HepG2 (cell line): ENCODE data around the gene VSIG10L. TPM values are rescaled to one million over a fixed set of nuclear protein-coding genes. Genes with fewer than 3 reads are reported as not detected.

Source experiments
- CEBPZ ChIP-seq: IDR thresholded peaks from 2 replicates; pipeline ENCODE4 v1.6.1; 2012; ENCODE audit warnings: low read length, improper control_type of control experiment
- CERS6 ChIP-seq: sonication (generic); formaldehyde crosslinking; IDR thresholded peaks from 2 replicates; pipeline ENCODE4 v1.5.0; 2020; ENCODE audit warnings: missing genetic modification reagents
- HIVEP1 ChIP-seq: sonication (generic); formaldehyde crosslinking; IDR thresholded peaks from 2 replicates; pipeline ENCODE4 v1.4.0; 2020; ENCODE audit warnings: mild to moderate bottlenecking, missing genetic modification reagents
- HNF4A ChIP-seq: sonication (generic); formaldehyde crosslinking; IDR thresholded peaks from 2 replicates; pipeline ENCODE4 v1.4.0; 2020; ENCODE audit warnings: missing genetic modification reagents
- KLF6 ChIP-seq: IDR thresholded peaks from 2 replicates; pipeline ENCODE4 v1.8.0; 2016; ENCODE audit warnings: missing biosample characterization, missing genetic modification reagents
- MATR3 ChIP-seq: sonication (generic); formaldehyde crosslinking; IDR thresholded peaks from 2 replicates; pipeline ENCODE4 v1.4.0; 2020; ENCODE audit warnings: missing genetic modification reagents
- MLX ChIP-seq: IDR thresholded peaks from 2 replicates; pipeline ENCODE4 v1.6.1; 2016
- MXD3 ChIP-seq: IDR thresholded peaks from 2 replicates; pipeline ENCODE4 v1.6.1; 2016; ENCODE audit warnings: mild to moderate bottlenecking, missing biosample characterization, missing genetic modification reagents
- PCBP1 ChIP-seq: fragments of 200-400 bp; formaldehyde crosslinking; IDR thresholded peaks from 2 replicates; pipeline ENCODE4 v1.6.1; 2017; ENCODE audit warnings: mild to moderate bottlenecking, low read depth, low read length, borderline replicate concordance
- SRF ChIP-seq: IDR thresholded peaks from 2 replicates; pipeline ENCODE4 v1.6.1; 2011; ENCODE audit warnings: mild to moderate bottlenecking, low read depth, low read length, moderate library complexity
- TGIF2 ChIP-seq: IDR thresholded peaks from 2 replicates; pipeline ENCODE4 v1.6.1; 2016; ENCODE audit warnings: control low read depth, missing compliant biosample characterization
- ZNF160 ChIP-seq: sonication (generic); formaldehyde crosslinking; IDR thresholded peaks from 2 replicates; pipeline ENCODE4 v1.8.0; 2022; ENCODE audit warnings: mild to moderate bottlenecking, inconsistent platforms, missing genetic modification reagents
- ZNF232 ChIP-seq: sonication (generic); formaldehyde crosslinking; IDR thresholded peaks from 2 replicates; pipeline ENCODE4 v1.4.0; 2020; ENCODE audit warnings: missing genetic modification reagents, borderline replicate concordance
- ZNF3 ChIP-seq: IDR thresholded peaks from 2 replicates; pipeline ENCODE4 v1.7.0; 2017; ENCODE audit warnings: inconsistent platforms
- ZNF33B ChIP-seq: sonication (generic); formaldehyde crosslinking; IDR thresholded peaks from 2 replicates; pipeline ENCODE4 v1.5.1; 2020; ENCODE audit warnings: mild to moderate bottlenecking, missing genetic modification reagents
- ZNF484 ChIP-seq: sonication (generic); formaldehyde crosslinking; IDR thresholded peaks from 2 replicates; pipeline ENCODE4 v1.5.1; 2020; ENCODE audit warnings: mild to moderate bottlenecking, low read depth, missing genetic modification reagents, borderline replicate concordance
- ZNF704 ChIP-seq: sonication (generic); formaldehyde crosslinking; IDR thresholded peaks from 2 replicates; pipeline ENCODE4 v1.8.1; 2023; ENCODE audit warnings: mild to moderate bottlenecking, inconsistent platforms, moderate library complexity, missing genetic modification reagents, borderline replicate concordance
- ZNF780A ChIP-seq: sonication (generic); formaldehyde crosslinking; IDR thresholded peaks from 2 replicates; pipeline ENCODE4 v1.8.0; 2022; ENCODE audit warnings: mild to moderate bottlenecking, missing genetic modification reagents, moderate library complexity
- ZSCAN25 ChIP-seq: sonication (generic); formaldehyde crosslinking; IDR thresholded peaks from 2 replicates; pipeline ENCODE4 v1.8.0; 2022; ENCODE audit warnings: mild to moderate bottlenecking, missing genetic modification reagents
- polyA plus RNA-seq, 8 experiments: library from polyadenylated mRNA; depleted of rRNA in 3 of 8; stranded (reverse) in 7 of 8; unstranded in 1 of 8; fragments of >200 nt; fragmentation: Illumina TruSeq in 4 of 8; extraction: Trizol in 4 of 8; gene quantifications; 2 replicates each; pipeline versions ENCODE4 v1.2.1 to v1.2.3, GENCODE V29; 2011 to 2016; ENCODE audit warnings: low read depth in 4 of 8, missing spikeins in 1 of 8, mixed read lengths in 1 of 8; ENCODE audit not compliant: insufficient read depth in 1 of 8
- total RNA-seq, 5 experiments: library from RNA; depleted of rRNA; stranded (reverse); fragments of >200 nt; fragmentation: Illumina TruSeq; extraction: Trizol; gene quantifications; 2 replicates each; pipeline ENCODE4 v1.2.3, GENCODE V29; 2016; ENCODE audit warnings: low read depth in 1 of 5
- TF ChIP-seq, protein P1 (sequence below): sonication (generic); formaldehyde crosslinking; IDR thresholded peaks from 2 replicates; pipeline ENCODE4 v1.4.0; 2020; ENCODE audit warnings: missing genetic modification reagents, borderline replicate concordance
- TF ChIP-seq, protein P2 (sequence below): sonication (generic); formaldehyde crosslinking; IDR thresholded peaks from 2 replicates; pipeline ENCODE4 v1.4.0; 2020; ENCODE audit warnings: mild to moderate bottlenecking, missing genetic modification reagents

Gene VSIG10L
- total and polyA plus RNA-seq, 2 of the 13 experiments (the other 11 are each of a cell fraction or from before 2014, with no cell fraction given): 2.7 to 8.5 TPM

DNA sequence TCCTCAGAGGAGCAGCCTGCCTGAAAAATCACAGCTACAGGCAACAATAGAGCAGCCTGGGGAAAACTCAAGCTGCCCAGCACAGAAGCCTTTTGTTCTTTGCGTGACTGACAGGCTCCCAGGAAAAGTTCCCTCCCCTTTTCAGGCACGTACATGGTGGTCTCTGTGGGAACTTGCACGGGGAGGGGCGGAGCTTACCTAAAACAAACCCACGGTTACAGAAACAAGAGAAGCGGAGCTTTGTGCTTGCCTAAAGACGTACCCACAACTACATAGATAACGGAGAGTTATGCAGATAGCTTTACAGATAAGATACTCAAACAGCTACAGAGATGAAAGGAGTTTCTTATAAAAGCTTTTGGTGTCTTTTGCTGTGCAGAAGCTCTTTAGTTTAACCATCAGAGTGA, 12.8 kb upstream of the VSIG10L start (continued):
- TF ChIP-seq CEBPZ (no peak), ZNF160 (CRISPR knock-in tag) (no peak), SRF (no peak), HNF4A (CRISPR knock-in tag) (peak; percentile 67; the same call in 1 of the 2 replicates), ZNF780A (CRISPR knock-in tag) (0 out of 2 replicates have a peak, but pooled peaks have one; percentile 25), ZNF33B (CRISPR knock-in tag) (no peak), ZNF704 (CRISPR knock-in tag) (no peak), ZNF232 (CRISPR knock-in tag) (no peak), PCBP1 (no peak), CERS6 (CRISPR knock-in tag) (no peak), MXD3 (CRISPR knock-in tag) (no peak), MLX (CRISPR knock-in tag) (peak; percentile 74; the same call in 1 of the 2 replicates), KLF6 (no peak), ZNF3 (CRISPR knock-in tag) (no peak), ZNF484 (CRISPR knock-in tag) (no peak), MATR3 (CRISPR knock-in tag) (no peak), HIVEP1 (CRISPR knock-in tag) (no peak), ZSCAN25 (CRISPR knock-in tag) (no peak), TGIF2 (CRISPR knock-in tag) (peak; percentile 47; the same call in 1 of the 2 replicates)
- TF ChIP-seq, protein P1, sequence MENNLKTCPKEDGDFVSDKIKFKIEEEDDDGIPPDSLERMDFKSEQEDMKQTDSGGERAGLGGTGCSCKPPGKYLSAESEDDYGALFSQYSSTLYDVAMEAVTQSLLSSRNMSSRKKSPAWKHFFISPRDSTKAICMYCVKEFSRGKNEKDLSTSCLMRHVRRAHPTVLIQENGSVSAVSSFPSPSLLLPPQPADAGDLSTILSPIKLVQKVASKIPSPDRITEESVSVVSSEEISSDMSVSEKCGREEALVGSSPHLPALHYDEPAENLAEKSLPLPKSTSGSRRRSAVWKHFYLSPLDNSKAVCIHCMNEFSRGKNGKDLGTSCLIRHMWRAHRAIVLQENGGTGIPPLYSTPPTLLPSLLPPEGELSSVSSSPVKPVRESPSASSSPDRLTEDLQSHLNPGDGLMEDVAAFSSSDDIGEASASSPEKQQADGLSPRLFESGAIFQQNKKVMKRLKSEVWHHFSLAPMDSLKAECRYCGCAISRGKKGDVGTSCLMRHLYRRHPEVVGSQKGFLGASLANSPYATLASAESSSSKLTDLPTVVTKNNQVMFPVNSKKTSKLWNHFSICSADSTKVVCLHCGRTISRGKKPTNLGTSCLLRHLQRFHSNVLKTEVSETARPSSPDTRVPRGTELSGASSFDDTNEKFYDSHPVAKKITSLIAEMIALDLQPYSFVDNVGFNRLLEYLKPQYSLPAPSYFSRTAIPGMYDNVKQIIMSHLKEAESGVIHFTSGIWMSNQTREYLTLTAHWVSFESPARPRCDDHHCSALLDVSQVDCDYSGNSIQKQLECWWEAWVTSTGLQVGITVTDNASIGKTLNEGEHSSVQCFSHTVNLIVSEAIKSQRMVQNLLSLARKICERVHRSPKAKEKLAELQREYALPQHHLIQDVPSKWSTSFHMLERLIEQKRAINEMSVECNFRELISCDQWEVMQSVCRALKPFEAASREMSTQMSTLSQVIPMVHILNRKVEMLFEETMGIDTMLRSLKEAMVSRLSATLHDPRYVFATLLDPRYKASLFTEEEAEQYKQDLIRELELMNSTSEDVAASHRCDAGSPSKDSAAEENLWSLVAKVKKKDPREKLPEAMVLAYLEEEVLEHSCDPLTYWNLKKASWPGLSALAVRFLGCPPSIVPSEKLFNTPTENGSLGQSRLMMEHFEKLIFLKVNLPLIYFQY (CRISPR knock-in tag): no peak
- TF ChIP-seq, protein P2, sequence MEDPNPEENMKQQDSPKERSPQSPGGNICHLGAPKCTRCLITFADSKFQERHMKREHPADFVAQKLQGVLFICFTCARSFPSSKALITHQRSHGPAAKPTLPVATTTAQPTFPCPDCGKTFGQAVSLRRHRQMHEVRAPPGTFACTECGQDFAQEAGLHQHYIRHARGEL (CRISPR knock-in tag): no peak
